ENCODE measurements around the gene CHIT1.

Gene CHIT1

GRCh38 chr1:203229471-203230135 is at the start of gene CHIT1:
Gene CHIT1, minus strand, starts transcription at chr1:203229673. Its CDS starts 37 bp downstream, at chr1:203229636.
- H3K4me3 ChIP-seq (ENCODE audit: low read depth, low read length): no peak within 1 kb of the TSS
- TF ChIP-seq CTCF (IDR thresholded peaks at IDR 0.05; ENCODE audit: control insufficient read depth, extremely low read depth, insufficient read depth): no peak
- DNase-seq (ENCODE audit: low read depth): no peak

- no peak for DNase-seq (ENCODE audit: low read depth)
- no peak for TF ChIP-seq CTCF (IDR thresholded peaks at IDR 0.05; ENCODE audit: control insufficient read depth, extremely low read depth, insufficient read depth)
- no peak overlapping the region for H3K4me3 ChIP-seq (ENCODE audit: low read depth, low read length)
These were observed 49.5 kb upstream of the CHIT1 start for GRCh38 chr1:203278885-203279406.

GRCh38 chr1:203278082-203278884 is 48.8 kb upstream of the CHIT1 start:
- no peak for DNase-seq (ENCODE audit: low read depth)
- H3K4me3 ChIP-seq (ENCODE audit: low read depth, low read length): no peak overlapping the region
- no peak for TF ChIP-seq CTCF (IDR thresholded peaks at IDR 0.05; ENCODE audit: control insufficient read depth, extremely low read depth, insufficient read depth)

GRCh38 chr1:203276916-203277545 is 47.6 kb upstream of the CHIT1 start:
- TF ChIP-seq CTCF (IDR thresholded peaks at IDR 0.05; ENCODE audit: control insufficient read depth, extremely low read depth, insufficient read depth): no peak
- no peak for DNase-seq (ENCODE audit: low read depth)
- no peak overlapping the region for H3K4me3 ChIP-seq (ENCODE audit: low read depth, low read length)

GRCh38 chr1:203276408-203276807 is 46.9 kb upstream of the CHIT1 start:
- H3K4me3 ChIP-seq (ENCODE audit: low read depth, low read length): no peak overlapping the region
- no peak for TF ChIP-seq CTCF (IDR thresholded peaks at IDR 0.05; ENCODE audit: control insufficient read depth, extremely low read depth, insufficient read depth)
- DNase-seq (ENCODE audit: low read depth): no peak

- no peak for TF ChIP-seq CTCF (IDR thresholded peaks at IDR 0.05; ENCODE audit: control insufficient read depth, extremely low read depth, insufficient read depth)
- no peak overlapping the region for H3K4me3 ChIP-seq (ENCODE audit: low read depth, low read length)
- DNase-seq (ENCODE audit: low read depth): no peak
These were observed 46.3 kb upstream of the CHIT1 start for GRCh38 chr1:203275656-203276272.

Measured in LNCaP clone FGC (cell line).